ENCODE measurements around the gene VAV2.

Gene VAV2

DNA sequence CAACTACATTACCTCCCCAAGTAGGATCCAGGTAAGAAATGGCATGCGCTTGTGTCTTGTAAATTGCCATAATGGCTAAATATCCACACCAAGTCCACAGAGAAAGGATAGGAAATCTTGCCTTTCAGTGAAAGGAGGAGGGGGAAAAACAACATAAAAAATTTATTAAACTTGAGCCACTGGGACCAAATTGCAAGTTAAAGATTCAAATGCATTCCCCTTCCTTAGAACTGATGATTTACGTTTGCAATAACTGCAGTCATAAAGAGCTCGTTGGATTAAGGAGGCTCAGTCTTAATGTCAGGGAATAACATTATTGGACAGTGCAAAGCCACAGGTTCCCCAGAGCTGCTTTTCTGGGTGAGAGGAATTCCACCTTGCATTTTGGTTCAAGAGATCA is 161.4 kb downstream of the VAV2 start:
- no peak for DNase-seq

DNA sequence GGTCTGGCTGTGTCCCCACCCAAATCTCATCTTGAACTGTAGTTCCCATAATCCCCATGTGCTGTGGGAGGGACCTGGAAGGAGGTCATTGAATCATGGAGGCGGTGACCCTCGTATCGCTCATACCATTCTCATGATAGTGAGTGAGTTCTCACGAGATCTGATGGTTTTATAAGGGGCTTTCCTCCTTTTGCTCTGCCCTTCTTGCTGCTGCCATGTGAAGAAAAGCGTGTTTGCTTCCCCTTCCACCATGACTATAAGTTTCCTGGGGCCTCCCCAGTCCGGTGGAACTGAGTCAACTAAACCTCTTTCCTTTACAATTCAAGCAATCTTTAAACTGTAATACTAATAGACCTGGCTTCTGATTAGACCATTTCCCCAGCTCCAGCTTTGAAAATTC is 161.8 kb downstream of the VAV2 start:
- DNase-seq: no peak

DNA sequence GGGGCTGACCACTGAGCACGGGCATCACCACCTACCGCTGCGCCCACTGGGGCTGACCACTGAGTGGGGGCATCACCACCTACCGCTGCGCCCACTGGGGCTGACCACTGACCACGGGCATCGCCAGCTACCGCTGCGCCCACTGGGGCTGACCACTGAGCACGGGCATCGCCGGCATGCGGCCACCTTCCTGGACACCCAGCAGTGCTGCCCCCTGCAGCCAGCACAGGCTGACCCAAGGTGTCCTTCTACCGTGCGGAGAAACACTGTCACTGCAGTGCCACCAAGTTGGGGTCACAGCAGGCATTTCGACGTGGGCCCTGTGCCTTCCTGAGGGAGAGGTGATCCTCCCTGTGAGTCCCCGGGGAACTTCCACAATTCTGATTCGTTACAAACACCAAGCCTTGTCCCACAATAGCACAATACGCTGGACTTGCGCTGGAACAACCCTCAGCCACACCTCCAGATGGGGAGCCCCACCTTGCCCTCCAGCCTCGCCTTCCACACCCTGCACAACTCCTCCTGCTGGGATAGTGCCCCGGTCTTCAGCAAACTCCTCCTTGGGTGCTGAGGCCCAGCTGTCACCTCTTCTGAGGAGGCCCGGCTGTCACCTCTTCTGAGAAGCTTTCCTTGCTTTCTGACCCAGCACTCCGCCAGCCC is 163.7 kb downstream of the VAV2 start:
- DNase-seq: no peak

DNA sequence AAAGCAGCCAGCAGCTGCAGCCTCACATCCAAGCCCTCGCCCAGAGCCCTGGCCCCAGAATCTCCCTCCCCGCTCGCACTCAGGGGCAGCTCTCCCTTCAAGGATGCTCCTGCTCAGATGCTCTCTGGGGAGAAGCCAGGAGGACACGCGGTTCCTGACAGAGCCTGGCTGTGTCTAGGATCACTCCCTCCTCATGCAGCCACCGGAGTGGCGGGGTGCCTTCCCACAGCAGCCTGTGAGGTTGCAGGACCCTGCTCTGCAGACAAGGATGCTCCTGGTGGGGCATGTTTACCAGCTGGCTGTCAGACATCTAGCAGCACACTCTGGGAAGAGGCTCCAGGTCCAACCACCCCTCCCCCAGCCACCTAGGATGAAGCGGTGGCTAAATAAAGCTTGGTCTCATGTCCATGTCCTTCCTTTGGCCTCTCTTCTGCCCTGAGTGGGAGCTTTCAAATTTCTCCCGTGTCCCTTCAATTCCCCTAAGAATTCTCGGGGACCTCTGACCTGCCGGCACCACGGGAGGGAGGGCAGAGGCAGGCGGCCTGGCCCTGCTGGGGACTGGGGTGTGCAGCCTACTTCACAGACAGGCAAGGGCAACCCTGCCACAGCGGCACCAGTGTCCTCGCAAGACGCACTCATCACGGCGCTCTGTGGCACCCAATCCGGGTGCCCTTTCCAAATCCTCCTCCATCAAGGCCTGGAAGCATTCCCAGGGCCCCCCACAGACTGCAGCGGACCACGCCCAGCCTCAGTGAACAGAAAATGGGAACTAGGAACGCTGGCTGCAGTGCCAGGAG is 165.6 kb downstream of the VAV2 start:
- no peak for DNase-seq

DNA sequence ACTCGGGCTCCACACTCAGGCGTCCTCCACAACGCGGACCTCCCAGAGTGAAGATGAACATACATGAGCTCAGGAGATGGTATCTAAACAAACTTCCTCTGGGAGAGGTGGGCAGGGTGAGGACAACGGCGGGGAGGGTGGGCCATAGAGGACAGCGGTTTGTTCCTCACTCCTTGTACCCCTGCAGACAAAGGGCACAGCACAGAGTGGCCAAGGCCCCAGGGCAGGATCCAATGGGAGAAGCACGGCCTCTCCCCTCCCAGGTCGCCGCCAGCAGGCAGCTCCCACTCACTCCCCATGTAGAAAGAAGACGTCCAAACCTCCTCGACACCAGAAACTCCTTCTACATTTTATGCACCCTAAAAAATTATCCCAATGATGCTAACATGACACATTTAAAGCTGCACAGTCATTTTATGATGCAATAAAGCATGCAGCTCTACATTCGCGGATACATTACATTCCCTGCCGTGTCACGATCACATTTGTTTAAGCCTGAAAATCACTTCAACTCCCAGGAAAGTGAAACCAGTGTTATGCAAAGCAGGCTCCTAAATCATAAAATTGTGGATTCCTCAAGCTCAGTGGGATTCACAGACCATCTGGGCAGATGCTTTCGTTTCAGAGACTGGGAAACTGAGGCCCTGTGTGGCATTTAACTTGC is 166.4 kb downstream of the VAV2 start:
- no peak for DNase-seq

DNA sequence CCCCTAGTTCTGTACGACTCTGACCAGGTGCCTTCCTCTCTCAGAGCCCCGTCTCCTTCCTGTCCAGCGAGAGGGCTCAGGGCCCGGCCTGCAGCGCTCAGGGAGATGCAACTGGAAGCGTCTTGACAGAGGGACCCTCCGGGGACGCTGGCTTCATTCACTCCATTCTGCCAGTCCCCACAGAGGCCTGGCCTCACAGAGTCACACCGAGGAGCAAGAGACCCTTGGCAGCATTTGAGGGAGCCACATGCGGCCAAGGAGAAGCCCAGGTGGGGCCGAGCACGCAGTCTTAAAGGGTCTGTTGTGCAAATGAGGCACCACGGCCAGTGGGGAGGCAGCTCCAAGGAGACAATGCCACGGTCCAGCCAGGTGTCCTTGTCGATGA is 167.3 kb downstream of the VAV2 start:
- no peak for DNase-seq

DNA sequence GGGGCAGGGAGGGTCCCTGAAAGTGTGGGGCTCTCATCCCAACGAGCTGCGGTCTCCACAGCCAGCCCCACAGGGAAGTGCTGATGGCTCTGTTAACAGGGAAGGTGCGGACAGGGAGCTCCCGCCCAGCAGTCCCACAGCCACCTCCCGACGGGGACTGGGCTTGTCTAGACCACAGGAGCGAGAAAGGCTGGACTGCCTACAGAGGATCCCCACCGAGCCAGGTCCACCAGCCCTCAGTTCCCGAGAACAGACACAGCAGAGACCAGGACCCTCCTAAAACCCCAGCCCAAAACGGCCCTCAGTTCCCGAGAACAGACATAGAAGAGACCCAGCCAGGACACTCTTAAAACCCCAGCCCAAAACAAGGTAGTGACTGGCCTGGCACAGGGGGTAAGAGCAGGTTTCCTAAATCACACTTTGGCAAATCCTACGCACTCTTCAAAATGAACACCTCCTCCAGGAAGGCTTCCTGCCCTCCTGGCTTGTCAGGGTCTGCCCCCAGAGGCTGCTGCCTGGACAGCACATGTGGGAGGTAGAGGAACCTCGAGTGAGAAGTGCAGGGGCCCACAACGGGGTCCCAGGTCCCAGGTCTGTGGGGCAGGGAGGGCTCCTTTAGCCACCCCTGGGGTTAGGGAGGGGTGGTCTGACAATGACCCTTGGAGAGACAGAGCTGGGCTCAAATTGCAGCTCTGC is 167.9 kb downstream of the VAV2 start:
- no peak for DNase-seq

DNA sequence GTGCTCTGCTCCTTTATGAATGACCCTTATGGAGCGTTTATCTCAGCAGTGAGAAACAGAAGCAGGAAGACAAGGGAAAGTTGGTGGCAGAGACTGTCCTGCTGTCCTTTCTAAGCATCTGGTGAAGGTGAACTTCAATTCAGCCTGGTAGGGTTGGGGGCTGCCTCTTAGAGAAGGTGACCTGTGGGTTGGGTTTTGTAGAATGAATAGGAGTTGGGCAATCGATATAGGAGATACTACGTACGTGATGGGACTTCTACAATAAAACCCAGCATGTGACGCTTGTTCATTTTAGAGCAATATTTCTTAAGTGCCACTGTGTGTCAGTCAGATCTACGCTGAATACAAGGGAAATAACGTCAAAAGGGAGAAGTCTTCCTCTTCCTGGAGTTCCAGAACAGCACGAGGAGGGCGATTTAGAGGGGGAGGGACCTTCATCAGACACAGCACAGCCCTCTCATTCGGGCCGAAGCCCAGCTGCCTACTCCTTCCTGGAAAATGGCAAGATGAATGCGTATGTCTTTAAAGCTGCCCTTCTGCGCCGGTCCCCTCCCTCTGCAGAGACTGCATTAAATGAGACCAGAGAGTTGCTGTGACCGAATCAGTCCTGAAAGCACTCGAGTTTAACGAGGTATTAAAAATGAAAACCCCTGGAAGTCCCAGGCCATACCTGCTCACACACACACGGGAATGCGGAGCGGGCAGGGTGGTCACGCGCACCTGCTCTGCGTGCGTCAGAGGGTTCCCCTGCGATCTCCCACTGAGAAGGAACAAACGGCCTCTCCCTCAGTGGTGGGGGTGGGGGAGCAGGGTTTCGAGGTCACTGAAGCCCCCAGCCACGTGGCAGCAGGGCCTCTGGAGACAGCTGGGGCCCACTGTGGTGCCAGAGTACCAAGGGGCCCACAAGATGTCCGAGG is 168.7 kb downstream of the VAV2 start:
- peak in 1 of 2 donors; percentile 37 for DNase-seq

DNA sequence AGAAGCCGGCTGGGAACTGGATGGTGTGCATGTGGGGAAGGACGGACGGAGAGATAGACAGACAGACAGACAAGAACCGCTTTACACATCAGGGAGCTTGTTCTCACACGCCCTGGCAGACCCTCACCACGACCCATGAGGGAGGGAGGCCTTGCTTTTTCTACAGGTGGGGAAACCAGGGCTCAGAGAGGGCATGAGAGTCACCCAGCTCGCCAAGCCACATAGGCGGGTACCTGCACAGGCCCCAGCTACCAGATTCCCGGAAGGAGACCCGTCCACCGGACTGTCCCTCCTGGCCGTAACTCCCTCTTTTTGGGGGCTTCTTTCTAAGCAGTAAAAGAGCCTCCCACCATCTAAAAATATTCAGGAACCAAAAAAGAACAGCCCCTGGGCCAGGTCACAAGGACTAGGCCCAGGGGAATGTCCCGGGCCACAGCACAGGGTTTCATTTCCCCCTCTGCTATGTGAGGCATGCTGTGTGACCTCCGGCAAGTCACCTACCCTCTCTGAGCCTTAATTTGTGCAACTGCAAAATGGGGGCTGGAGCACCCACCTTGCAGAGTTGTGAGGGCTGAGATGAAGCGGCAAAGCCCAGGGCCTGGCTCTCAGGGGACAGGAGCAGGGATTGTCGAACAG is 169.6 kb downstream of the VAV2 start:
- DNase-seq: peak in 1 of 2 donors; percentile 41

DNA sequence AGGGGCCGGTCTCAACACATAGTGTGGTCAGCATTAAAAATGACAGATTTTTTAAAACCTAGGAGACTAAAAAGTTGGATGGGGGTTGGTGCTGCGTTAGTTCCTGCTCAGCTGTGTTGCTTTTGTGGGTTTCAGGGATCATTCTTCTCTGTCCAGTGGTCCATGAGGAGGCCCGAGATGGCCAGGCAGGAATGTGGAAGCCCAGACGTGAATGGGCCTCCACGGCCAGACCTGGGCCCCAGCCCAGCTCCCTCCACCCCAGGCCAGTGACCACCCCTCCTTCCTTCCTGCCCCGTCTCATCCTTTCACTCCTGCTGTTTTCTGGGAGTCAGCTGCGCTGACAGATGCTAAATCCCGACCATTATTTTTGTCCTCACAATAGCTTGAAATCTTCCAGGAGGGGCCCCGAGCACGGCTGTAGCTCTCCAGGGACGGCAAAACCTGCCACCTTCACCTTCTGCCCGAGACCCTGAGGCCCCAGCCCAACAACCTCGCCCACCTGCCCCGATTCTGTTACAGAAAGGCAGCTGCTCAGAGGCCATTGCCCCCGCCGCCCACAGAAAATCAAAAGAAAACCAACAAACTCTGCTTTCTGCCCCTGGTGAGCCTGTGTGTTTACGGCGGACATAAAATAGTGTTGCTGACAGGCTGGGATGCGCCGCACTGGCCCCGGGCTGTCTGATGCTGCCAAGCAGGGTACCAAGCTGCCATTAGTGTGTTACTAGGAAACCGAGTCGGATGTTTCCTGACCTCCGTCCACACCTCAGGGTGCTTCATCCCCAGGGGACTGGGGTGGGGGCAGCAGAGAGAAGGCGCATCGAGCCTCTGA is 170.3 kb downstream of the VAV2 start:
- DNase-seq: peak in 1 of 2 donors; percentile 54

DNA sequence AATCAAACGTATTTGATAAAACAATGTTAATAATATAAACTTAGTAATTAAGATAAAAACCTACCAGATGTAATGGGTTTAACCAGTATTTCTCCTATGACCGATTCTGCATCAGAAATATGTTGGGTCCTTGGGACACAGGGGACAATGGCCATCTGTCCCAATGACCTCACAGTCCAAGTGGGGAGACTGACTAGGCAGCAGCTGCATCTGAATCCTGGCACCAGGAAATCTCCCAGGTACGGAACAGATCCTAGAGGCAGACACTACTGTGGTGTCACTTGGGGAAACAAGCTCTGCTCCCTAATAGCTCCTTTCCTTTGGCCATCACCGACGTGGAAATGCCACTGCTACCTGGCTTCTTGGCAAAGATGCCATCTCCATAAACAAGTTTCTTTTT is 172.2 kb downstream of the VAV2 start:
- DNase-seq: no peak

DNA sequence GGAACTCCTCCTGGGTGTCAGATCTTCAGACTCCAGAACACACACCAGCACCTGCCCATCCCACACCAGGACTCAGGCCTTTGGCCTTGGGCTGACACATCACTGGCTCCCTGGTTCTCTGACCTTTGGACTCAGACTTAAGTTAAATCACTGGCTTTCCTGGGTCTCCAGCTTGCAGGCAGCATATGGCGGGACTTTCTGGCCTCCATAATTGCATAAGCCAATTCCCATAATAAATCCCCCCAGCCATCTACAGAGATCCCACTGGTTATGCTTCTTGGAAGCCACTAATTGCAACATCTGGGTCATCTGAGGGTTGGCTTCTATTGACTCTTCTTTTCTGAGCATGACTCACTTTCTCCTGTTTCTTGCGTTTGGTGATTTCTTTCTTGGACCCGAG is 173.7 kb downstream of the VAV2 start:
- no peak for DNase-seq

DNA sequence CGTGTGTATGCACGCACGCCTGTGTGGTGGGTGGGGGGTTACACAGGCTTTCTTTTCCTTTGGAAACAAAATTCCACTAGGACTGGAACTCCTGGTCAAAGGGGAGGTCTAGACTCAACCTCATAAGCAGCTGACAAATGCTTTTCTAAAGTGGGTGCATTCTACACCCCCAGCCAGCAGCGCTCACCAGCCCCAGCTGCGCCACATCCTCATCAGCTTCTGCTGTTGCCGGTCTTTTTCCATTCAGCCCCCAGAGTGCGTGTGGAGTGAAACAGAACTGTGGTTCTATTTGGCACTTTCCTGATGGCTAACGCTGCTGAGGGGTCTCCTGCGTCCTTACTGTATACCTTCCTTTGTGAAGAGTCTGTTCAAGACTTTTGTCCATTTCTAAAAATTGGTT is 176.3 kb downstream of the VAV2 start:
- no peak for DNase-seq

DNA sequence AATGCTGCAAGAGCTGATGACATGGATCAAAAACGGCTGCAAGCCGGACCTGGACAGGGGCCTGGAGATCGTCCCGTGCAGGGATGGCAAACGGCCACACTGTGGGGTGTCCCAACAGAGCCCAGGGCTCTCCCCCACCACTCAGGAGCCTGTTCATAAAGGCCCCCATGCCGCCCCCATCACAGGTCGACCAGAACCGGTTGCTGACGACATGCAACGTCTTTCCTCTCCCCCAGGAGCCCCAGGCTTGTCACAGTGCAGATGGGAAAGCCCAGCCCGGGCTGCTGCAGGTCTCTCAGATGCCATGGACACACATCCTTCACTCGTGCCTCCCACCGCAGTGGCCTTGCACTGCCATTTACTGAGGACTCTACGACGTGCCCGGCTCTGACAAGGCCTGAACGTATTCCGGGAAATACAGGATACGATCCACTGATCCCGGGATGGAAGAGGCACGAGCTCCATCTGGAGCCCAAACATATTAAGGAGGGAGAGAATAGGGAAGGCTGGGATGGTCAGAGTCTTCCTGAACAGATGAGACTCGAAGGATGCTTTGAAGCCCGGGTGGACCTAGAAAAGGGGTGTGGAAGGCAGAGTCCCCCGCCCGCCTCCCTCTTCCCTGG is 177.4 kb downstream of the VAV2 start:
- DNase-seq: no peak

DNA sequence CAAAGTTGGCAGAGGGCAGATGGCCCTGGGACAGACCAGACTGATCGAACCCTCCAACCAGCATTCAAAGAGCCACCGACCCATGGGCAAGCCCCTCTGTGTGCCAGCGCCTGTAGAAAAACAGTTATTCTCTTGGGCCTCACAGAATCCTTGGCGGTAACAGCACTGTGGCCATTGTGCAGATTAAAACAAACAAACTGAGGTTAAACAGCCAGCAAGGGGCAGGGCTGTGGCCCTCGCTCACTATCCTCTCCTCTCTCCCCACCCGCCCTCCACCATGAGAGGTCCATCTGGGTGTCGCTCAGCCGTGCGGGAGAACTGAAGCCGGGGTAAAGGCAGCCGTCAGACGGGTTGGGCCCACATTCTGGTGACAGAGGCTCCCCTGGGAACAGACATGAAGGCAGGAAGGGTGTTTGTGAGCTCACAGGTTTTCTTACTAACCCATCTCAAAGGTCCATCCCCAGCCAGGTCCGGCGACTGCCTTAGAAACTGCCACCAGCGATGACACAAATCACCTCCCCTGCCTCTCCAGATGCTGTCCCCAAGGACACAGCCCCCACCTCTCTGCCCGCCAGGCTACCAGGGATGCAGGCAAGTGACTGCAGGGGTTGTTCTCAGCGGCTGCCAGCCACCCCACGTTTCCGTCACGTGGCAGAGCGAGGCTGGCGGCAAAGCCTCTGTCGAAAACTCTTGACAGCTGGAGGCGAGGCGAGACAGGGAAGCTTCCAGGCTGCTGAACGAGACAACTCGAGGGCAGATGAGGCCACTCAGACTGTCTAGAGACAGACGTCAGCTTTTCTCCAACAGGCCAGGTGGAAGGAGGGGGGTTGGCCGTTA is 178.2 kb downstream of the VAV2 start:
- no peak for DNase-seq

DNA sequence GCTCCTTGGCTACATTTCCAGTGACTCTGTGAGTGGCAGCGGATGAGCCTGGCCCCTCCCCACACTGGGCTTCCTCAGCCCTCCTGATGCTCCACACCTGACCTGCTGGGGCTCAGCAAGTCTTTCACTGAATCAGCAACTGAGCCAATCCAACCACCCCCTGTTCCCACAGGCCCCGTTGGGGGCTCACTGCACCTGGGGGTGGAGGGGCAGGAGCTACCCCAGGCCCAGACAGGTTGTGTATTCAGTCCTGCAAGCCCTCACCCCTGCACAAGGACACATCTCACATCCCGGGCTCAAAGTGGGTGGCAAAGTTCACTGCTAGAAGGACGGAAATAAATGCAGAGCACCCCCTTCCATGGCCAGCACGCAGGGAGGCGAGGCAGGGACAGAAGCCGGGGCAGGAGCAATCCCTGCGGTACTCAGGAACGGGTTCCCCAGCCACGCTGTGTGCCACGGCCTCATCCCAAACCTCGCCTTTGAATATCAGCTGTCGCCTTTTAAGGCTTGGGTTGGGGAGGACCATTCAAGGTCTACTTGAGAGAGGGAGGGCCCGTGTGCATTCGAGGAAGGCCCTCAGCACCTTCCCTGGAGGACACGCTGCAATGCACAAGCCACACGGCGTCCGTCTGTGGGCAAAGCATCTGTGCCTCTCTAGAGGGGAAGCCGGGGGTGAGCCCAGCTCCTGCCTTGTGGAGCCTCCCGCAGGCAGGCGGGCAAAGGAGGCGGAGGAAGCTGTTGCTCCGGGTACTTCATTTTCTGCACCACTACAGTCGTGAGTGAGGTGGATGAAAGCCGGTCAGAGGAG is 179.0 kb downstream of the VAV2 start:
- DNase-seq: no peak

DNA sequence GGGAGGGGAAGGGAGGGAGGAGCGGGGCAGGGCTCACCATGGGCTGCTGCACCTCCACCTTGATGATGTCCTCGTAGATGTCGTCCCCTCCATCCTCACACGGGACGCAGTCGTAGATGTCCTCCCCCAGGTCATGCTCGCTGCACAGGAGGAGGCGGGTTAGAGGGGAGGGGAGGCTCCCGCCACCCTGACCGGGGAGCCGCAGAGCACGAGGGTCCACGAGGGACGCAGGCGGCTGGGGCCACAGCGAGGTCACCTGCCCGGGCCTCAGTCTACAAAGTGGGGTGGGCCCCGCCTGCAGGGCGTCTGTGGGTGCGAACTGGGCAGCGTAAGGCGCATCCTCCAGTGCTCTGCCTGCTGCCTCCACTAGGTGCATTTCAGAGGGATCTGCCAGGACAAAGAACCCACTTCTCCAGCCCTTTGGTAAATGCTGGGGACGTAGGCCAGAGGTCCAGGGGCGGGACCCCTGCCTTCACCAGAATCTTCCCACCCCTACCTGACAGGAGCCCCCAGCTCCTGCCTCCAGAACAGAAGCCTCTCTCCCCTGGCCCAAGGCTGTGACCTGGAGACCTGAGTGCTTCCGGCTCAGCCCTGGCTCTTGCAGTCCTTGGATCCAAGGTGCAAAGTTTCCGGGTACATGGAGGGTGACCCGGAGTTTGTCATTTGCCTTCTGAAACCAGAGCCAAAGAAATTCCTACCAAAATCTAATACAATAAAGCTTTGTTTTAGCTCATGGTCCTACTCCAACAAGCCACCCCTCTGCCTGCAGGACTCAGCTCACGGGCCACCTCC is 179.9 kb downstream of the VAV2 start:
- no peak for DNase-seq

DNA sequence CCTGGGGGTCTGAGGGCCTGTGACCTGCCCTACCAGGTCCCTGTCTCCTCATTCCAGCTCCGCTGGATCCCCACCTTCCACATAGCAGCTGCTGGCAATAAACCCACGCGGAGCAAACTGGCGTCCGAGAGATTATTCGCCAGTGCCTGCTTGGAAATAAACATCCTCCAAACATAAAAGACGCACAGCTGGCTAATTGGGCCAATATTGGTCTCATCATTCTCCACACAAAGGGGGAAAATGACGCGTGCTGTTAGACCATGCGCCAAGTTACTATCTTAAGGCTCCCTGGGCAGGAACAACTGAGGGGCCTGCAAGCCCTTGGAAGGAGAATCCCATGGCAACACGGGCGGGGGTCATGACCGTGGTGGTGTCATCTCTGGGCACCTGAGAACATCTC is 180.7 kb downstream of the VAV2 start:
- no peak for DNase-seq

Data from CD4-positive, alpha-beta T cell treated with Interleukin-1 beta for 1 hour (primary cell).